RCC 7860 (cell line): Measurements from ENCODE around the gene SLC35F3.
"Not testable (repeated sequence)": the region's sequence is repeated elsewhere in the genome, so short reads cannot be mapped to it uniquely, and the experiment has no call there.

Source experiments
- DNase-seq: peaks from one replicate; pipeline ENCODE4 v3.0.0-alpha.2; 2015; ENCODE audit warnings: low spot score
- FAIRE-seq: peaks from 2 replicates; lab custom pipeline; 2012; peaks lifted over from hg19 to GRCh38; lab: Jason Lieb, UNC

The SLC35F3 gene

DNA sequence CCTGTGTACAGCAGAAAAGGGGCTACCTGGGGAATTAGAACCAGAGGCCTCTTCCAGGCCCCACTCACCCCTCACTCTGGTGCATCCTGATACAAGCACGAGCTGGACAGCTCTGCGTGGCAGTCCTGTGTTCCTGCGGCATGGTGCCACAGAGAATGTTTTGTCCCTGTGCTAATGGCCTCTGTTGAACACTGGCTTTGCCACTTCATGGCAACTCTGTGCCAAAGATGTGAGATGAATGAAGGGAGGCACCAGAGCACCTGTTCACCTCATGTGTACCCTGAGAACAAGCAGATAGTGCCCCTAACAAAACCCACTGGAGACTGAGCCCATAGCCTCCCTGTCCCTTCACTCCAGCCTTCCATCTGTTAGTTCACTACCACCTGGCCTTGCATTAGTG lies 269.5 kb downstream of the SLC35F3 start:
- FAIRE-seq (no peak), DNase-seq (no peak)

DNA sequence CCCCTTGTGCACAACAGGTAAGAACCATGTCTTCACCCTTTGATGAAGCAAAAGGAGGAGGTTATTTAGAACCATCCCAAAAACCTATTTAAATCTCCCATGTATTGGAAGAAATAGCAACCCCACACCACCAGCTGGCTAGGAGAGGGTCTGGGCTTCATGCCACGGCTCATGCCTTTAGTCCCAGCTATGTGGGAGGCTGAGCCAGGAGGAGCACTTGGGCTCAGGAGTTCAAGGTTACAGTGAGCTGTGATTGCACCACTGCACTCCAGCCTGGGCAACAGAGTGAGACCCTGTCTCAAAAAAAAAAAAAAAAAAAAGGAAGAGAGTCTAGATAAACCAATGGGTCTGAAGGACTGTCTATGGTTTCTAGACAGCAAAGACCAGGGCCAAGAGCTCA lies 270.9 kb downstream of the SLC35F3 start:
- FAIRE-seq, result no peak
- DNase-seq, result no peak

DNA sequence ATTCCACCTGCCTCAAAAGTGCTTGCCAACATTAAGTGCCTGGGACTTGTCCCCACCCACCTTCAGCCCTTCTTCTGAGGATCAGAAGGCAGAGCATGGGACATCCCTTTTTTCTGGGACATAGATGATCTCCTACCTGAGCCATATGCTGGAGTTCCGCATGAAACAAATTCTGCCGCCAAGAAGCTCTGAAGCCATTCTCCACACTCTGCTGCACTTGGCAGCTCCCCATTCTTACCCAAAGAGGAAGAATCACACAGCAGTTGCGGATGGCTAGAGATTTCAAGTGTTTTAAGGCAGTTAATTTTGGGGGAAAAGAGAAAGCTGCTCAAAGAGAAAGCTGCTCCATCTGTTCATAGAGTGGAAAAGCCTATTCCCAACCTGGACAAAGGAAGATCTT lies 271.5 kb downstream of the SLC35F3 start:
- FAIRE-seq, result no peak
- DNase-seq, result no peak

DNA sequence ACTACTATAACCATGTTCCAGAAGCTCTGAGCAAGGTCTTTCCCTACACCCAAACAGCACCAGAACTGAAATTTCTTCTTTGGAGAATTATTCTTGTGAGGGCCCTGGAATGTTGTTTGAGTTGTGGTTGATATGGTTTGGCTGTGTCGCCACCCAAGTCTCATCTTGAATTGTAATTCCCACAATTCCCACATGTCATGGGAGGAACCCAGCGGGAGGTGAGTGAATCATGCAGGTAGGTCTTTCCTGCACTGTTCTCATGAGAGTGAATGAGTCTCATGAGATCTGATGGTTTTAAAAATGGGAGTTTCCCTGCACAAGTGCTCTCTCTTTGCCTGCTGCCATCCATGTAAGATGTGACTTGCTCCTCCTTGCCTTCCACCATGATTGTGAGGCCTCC lies 272.4 kb downstream of the SLC35F3 start:
- FAIRE-seq (peak; percentile 37), DNase-seq (peak; percentile 26)

DNA sequence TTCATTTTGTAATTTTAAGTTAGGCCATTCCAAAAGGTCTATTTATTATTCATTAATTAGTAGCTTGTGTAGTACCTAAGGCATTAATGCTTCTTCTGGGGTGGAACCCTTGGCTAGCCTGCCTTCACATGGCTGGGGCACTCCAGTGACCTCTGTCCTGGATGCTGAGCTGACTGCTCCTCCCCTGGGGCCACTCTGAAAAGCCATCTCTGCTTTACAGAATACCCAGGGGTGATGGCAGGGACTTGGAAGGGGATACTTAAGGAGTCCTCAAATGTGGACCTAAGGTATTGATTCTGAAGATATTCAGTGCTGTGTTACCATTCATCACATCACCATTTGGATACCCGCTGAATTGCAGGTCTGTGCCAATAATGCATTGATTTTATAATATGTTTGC lies 281.0 kb downstream of the SLC35F3 start:
- FAIRE-seq, result no peak
- DNase-seq, result no peak

DNA sequence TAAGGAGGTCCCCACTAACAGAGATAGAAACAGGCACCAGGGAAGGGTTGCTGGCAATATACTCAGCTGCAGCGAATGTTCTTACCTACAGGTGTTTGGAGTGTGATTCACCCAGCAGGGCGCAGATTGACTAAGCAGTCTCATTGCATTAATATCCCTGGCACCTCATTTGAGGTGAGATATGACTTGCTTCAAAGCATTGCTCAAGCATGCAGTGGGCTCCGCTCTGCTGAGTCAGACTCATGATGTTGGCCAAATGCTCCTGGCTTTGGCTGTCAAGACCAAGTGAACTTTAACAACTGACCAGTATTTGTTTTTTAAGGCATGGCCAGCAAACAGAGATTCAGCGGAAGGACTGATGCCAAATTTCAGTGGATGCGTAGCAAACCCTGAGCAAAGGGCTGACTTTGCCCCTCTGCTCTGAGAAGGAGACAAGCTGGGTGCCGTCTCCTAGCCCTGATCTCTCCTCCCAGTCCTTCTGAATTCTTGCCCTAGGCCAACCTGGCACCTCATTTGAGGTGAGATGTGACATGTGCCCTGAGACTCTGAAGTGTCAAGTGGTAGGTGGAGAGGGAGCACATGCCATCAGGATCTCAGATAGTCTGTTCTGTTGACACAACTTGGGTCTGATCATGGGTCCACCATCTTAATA lies 281.7 kb downstream of the SLC35F3 start:
- DNase-seq, result peak; percentile 89
- FAIRE-seq, result peak; percentile 90

DNA sequence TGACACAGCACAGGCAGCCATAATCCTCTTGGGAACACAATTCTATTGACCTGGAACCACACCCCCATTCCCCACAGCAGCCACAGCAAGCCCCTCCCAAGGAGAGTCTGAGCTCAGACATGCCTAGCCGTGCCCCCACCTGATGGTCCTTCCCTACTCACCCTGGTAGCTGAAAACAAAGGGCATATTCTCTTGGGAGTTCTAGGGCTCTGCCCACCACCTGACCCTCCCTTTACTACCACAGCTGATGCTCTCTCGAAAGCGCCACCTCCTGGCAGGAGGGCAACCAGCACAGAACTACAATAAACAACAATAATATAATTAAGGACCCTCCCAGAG lies 283.9 kb downstream of the SLC35F3 start:
- DNase-seq (no peak), FAIRE-seq (no peak)

DNA sequence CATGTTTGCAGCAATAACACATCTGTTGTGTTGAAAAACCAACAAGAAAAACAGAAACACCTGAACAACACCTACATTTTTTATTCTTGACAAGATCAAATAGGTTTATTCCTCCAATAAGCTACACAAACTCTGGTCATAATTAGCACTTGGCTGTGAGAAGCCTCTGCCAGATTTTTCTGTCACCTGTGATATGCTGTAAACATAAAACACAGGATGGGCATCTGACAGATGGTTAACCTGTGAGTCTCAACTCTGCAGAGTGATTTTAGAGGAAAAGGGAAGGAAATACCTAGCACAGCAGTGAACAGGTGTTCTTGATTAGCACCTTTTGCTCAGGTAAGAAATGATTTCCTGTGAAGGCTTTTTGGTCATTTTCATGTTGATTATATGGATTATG lies 293.4 kb downstream of the SLC35F3 start:
- FAIRE-seq (no peak), DNase-seq (no peak)

DNA sequence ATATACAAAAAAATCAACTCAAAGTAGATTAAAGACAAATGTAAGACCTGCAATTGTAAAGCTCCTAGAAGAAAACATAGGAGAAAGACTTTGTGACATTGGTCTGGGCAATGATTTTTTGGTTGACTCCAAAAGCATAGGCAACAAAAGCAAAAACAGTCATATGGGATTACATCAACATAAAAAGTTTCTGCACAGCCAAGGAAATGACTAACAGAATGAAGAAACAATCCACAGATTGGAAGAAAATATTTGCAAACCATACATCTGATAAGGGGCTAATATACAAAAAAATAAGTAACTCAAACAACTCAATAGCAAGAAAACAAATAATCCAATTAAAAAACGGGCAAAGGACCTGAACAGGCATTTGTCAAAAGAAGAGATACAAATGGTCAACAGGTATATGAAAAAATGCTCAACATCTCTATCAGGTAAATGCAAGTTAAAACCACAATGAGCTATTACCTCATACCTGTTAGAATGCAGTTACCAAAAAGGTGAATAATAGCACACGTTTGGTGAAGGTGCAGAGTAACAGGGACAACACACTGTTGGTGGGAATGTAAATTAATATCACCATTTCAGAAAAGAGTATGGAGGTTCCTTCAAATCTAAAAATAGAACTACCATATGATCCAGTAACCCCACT lies 295.1 kb downstream of the SLC35F3 start:
- DNase-seq (no peak), FAIRE-seq (no peak)

DNA sequence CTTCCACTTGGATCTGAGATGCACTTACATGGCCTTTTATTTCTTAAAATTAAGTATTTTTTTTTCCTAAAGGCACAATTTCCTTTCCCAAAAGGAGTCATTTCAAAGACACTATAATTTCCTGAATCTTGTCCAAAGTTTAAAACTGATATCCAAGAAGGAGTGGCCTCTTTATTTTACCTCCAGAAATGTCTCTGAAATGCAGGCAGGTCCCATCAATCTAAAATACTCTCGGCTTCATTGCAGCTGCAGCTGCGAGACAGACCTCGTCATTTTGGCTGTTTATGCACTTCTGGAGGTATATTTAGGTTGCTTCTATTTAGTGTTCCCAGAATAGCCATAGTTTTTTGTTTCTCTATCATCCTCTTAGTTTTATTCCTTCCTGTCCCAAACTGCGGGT lies 296.1 kb downstream of the SLC35F3 start:
- no peak for DNase-seq
- FAIRE-seq, result no peak

DNA sequence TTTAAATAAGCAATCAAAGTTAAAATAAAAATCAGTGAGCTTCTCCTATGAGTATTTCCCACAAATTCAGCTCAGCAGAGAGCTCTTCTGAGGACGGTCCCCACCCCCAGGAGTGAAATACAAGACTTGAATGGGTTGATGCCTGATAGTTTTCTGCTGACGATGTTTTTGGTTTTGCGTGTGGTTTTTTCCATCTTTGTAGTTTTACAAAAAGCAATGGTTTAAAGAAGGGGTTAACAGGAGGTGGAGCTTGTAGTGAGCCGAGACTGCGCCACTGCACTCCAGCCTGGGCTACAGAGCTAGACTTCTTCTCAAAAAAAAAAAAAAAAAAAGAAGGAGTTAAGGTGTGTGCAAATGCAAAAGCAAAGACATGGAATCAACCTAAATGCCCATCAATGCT lies 297.1 kb downstream of the SLC35F3 start:
- FAIRE-seq, result no peak
- DNase-seq, result no peak

DNA sequence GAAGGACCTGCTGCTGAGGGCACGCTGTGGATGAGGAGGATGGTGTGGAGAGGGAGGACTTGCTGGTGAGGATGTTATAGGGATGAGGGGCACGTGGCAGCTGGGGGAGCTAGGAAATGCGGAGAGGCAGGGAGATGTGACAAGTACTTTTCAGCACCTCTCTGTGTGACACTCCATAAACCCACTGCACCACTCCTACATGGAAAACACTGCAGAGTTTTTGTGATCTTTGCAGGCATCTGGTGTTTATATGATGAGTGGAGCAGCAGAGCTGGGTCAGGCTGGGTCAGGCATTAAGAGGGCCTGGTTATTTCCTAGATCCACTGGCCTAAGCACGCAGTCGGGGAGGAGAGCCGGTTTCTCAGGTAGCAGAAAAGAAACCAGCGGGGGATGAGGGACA lies 301.5 kb downstream of the SLC35F3 start:
- DNase-seq (no peak), FAIRE-seq (no peak)

DNA sequence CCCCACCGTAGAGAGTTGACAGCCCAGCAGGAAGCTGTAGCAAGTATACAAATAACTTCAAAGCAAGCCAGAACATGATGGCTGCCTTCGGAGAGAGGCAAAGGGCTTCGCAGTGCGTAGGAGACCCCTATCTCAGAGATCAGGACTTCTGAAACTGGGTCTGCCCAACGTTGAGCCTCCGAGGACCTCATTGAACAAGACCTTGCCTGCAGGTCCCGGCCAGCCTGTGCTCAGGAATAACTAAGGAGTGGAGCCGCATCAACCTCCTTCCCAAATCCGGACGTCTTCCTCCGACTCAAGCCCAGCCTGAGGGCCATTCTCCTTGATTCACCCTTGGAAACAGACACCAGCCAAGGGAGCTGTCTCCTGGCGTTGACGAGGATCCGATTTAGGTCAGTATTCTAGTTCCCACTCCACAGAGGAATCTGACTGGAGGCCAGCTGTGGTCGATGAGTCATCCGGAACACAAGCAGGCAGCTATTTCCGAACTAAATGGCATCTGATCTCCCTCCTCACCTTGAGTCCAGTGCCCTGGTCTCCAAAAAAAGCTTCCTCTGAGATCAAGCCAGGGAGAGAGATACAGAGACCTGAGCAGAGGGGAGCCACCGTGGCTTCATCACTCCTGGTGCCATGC lies 302.3 kb downstream of the SLC35F3 start:
- FAIRE-seq, result peak; percentile 90
- peak; percentile 89 for DNase-seq

DNA sequence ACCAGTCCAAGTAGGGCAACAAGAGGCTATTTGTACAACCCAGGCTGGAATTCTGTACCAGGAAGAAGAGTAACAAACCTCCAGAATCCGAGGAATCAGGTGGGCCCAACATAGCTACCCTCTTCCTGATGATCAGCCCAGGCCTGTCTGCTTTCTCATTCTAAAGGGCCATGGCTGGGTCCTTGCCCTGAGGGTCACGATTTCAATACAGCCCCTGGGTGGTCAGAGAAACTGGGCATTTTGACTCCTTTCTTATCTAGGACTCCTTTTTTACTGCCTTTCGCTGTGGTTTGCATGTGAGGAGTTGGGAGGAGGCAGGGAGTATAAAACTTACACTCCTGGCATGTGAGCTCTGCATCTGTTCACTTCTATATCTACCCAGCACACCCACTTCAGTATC lies 303.9 kb downstream of the SLC35F3 start:
- no peak for FAIRE-seq
- no peak for DNase-seq

DNA sequence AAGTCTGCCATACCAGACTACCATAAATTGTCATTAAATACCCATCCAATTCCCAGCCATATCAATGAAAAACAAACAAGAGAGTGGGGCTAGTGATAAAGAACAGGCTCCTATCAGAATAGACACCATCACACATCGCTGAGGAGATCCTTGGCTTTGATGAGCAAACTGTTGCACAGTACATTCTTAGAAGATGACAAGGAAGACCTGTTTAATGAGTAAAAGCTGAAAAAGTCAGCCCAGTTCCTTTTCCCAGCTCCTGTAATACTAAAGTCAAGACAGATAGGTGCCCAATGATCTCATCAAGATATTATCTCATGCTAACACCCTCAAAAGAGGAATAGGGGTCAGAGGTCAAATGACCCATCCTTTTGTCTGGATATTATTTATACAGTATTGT lies 304.3 kb downstream of the SLC35F3 start:
- DNase-seq, result peak; percentile 97
- FAIRE-seq, result peak; percentile 93

DNA sequence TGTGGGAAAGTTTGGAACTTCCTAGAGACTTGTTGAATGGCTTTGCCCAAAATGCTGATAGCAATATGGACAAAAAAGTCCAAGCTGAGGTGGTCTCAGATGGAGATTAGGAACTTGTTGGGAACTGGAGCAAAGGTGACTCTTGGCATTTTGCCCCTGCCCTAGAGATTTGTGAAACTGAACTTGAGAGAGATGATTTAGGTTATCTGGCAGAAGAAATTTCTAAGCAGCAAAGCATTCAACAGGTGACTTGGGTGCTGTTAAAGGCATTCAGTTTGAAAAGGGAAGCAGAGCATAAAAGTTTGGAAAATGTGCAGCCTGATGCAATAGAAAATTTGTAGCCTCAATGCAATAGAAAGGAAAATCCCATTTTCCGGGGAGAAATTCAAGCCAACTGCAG lies 306.0 kb downstream of the SLC35F3 start:
- DNase-seq, FAIRE-seq: not testable (repeated sequence)

DNA sequence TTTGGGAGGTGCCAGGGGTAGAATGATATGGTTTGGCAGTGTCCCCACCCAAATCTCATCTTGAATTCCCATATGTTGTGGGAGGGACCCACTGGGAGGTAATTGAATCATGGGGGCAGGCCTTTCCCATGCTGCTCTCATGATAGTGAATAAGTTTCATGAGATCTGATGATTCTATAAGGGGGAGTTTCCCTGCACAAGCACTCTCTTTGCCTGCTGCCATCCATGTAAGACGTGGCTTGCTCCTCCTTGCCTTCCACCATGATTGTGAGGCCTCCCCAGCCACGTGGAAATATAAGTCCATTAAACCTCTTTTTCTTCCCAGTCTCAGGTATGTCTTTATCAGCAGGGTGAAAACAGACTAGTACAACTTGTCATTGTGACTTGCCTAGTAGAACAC lies 307.4 kb downstream of the SLC35F3 start:
- not testable (repeated sequence) for DNase-seq, FAIRE-seq

DNA sequence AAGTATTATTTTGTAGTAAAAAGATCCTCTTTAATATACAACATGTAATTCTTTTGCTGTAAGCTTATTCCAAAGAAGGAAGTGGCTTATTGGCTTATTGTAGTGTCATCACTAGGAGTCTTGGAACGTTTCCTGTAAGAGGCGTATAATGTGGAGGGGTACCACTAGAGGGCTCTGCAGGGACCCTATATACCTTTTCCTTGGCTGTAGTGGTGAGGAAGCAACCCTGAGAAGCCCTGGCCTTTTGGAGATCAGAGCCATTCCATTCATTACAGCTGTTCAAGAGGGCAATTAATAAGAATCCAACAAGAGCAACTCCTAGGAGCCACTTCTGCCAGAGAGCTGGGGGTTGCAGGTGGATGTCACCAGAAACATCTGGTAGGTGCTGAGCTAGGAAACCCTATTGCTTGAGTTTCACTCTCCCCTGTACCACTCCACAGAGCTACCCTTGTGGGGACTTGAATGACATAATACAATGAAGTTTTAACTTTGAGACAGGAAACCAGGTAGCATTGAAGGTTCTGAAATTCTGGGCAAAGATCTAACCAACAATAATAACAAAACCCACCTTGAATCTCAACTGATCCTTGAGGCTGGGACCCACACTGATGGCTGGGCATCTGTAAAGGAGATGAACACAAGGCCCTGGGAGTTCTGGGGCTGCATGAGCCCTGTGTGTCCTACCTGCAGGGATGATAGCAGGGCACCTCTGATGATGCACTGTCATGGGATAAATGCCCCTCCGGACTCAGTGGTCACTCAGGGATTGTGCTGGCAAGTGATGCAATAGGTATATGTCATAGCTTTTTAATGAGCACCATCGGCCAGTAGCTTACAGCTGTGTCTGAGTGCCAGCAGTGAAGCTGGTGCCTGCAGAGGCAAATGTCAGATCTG lies 308.5 kb downstream of the SLC35F3 start:
- no peak for FAIRE-seq
- DNase-seq, result peak; percentile 25

DNA sequence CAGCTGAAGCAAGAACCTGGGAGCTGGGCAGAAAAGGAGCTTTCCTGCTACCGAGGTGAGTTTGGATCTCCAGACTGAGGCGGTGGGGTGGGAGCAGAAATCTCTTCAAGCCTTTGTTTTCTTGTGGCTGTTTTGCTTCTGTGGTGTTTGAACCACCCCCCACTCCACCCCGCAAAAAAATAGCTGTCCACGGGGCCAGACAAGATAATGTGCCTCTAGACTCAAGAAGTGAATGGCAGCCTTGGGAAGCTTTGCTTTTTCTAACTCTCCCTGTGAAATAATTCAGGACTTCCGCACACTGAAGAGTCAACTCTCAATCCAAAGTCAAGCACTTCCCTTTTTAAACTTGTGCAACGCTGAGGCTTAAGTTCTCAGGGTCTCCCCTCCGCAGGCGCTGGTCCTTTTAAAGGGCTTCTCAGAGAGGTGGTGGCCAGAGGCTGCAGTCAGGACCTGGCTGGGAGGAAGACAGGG lies 309.2 kb downstream of the SLC35F3 start:
- no peak for FAIRE-seq
- no peak for DNase-seq

DNA sequence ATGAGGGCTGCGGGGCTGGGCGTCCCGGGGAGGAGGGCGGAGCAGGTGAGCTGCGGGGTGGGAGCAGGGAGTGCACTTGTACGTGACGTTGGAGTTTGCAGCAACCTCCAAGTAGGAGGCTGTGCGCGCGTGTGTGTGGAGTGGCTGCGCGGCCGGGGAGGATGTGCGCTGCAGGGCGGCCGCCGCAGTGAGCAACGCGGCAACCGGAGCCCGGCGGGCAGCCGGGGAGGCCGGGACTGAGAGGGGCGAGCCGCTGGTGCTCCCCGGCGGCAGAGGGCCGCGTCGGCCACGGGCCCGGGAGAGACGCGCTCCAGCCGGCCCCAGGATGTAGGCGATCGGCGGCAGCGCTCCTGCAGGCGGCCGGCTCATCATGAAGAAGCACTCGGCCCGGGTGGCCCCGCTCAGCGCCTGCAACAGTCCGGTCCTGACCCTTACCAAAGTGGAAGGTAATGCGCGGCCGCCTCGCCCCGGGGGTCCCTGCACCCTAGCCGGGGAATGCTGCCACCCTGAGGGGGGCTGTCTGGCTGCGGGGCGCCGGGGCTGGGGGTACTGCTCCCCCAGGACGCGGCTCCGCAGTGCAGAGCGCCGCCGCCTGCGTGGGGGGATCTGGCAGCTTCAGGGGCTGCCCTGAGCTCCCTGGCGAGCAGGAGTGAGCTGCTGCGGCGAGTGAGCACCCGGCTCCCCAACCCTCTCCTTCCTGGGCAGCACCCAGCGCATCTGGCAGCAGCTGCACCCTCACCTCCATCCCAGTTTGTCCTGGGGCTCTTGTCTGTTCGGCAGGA lies 309.8 kb downstream of the SLC35F3 start:
- DNase-seq, result no peak

More for the DNA sequence above, 309.8 kb downstream of the SLC35F3 start:
- no peak for FAIRE-seq
